IMR-90 (cell line): ENCODE data around the gene PRKCB. TPM values are rescaled to one million over a fixed set of nuclear protein-coding genes. Genes with fewer than 3 reads are reported as not detected.

Source experiments
- ATAC-seq: fragments of 200-7000 bp; cut with Tn5 transposase; 2 replicates; pipeline ENCODE4 v1.9.1; 2020; ENCODE audit warnings: low read depth, mild to moderate bottlenecking, moderate library complexity
- BruUV-seq: library from RNA; stranded (reverse); fragments of 400-500 nt; replicated peaks from 2 replicates; lab custom pipeline; 2021; lab: Mats Ljungman, UMichigan
- CTCF ChIA-PET: fragments of 300-600 bp; formaldehyde crosslinking; extraction: SDS; loops from one replicate; lab custom pipeline; 2021; ENCODE audit warnings: antibody characterized with exemption; lab: Yijun Ruan, JAX
- POLR2A ChIA-PET: fragments of 300-600 bp; sonication (Branson Sonifier 250); formaldehyde crosslinking; loops from one replicate; lab custom pipeline; 2022; ENCODE audit warnings: antibody characterized with exemption; ENCODE audit not compliant: unreplicated experiment; lab: Charles Lee
- DNase-seq: peaks from one replicate; pipeline ENCODE4 v3.0.0; 2013
- H2AFZ ChIP-seq: replicated peaks from 2 replicates; pipeline ENCODE3; 2013; ENCODE audit warnings: low read length, mild to moderate bottlenecking; ENCODE audit not compliant: poor library complexity
- H2AK5ac ChIP-seq: 2 replicates; pipeline ENCODE4 v1.6.1; 2013; ENCODE audit warnings: low read depth, low read length, inconsistent platforms
- H2AK9ac ChIP-seq: replicated peaks from 2 replicates; pipeline ENCODE3; 2013; ENCODE audit warnings: mild to moderate bottlenecking, low read depth, low read length, moderate library complexity; ENCODE audit not compliant: poor library complexity
- H2BK120ac ChIP-seq: 2 replicates; pipeline ENCODE4 v1.6.1; 2013; ENCODE audit warnings: low read depth, low read length, inconsistent platforms
- H2BK15ac ChIP-seq: 3 replicates; pipeline ENCODE4 v1.6.1; 2013; ENCODE audit warnings: low read depth, low read length, inconsistent platforms
- H2BK20ac ChIP-seq: 2 replicates; pipeline ENCODE4 v1.6.1; 2013; ENCODE audit warnings: low read depth, mild to moderate bottlenecking, inconsistent platforms, low read length, moderate library complexity
- H2BK5ac ChIP-seq: 2 replicates; pipeline ENCODE4 v1.6.1; 2013; ENCODE audit warnings: mild to moderate bottlenecking, low read depth, low read length, inconsistent platforms; ENCODE audit not compliant: poor library complexity, severe bottlenecking
- H3K14ac ChIP-seq: replicated peaks from 2 replicates; pipeline ENCODE4 v1.6.1; 2013; ENCODE audit warnings: low read depth, low read length, inconsistent platforms
- H3K18ac ChIP-seq: 2 replicates; pipeline ENCODE4 v1.6.1; 2013; ENCODE audit warnings: low read depth, low read length, control low read depth
- H3K23ac ChIP-seq: 2 replicates; pipeline ENCODE4 v1.6.1; 2013; ENCODE audit warnings: low read depth, low read length, inconsistent platforms
- H3K27ac ChIP-seq: 2 replicates; pipeline ENCODE4 v1.5.1; 2013; ENCODE audit warnings: mild to moderate bottlenecking, control low read depth, low read length; ENCODE audit not compliant: insufficient read depth
- H3K27me3 ChIP-seq: 2 replicates; pipeline ENCODE4 v1.6.1; 2013; ENCODE audit warnings: low read length; ENCODE audit not compliant: control insufficient read depth, insufficient read depth
- H3K36me3 ChIP-seq: 2 replicates; pipeline ENCODE4 v1.6.1; 2013; ENCODE audit warnings: low read length, mixed read lengths; ENCODE audit not compliant: control insufficient read depth, insufficient read depth
- H3K4ac ChIP-seq: 2 replicates; pipeline ENCODE4 v1.6.1; 2013; ENCODE audit warnings: low read depth, low read length, inconsistent platforms
- H3K4me1 ChIP-seq: 2 replicates; pipeline ENCODE4 v1.6.1; 2013; ENCODE audit warnings: low read length, mixed read lengths; ENCODE audit not compliant: control insufficient read depth, insufficient read depth
- H3K4me2 ChIP-seq: 2 replicates; pipeline ENCODE4 v1.6.1; 2013; ENCODE audit warnings: low read depth, mild to moderate bottlenecking, control low read depth, low read length, moderate library complexity
- H3K4me3 ChIP-seq: 2 replicates; pipeline ENCODE4 v1.5.1; 2013; ENCODE audit warnings: low read depth, mild to moderate bottlenecking, control low read depth, low read length, moderate library complexity; ENCODE audit not compliant: insufficient read depth
- H3K56ac ChIP-seq: 2 replicates; pipeline ENCODE4 v1.6.1; 2013; ENCODE audit warnings: low read length, inconsistent platforms; ENCODE audit not compliant: insufficient read depth; ENCODE audit errors: extremely low read depth
- H3K79me1 ChIP-seq, 2 experiments: 2 replicates each; pipeline ENCODE4 v1.6.1; 2013; ENCODE audit warnings: low read length in 2 of 2, inconsistent platforms in 1 of 2, low read depth in 1 of 2
- H3K9ac ChIP-seq: 2 replicates; pipeline ENCODE4 v1.6.1; 2013; ENCODE audit warnings: low read depth, low read length, control low read depth
- H3K9me1 ChIP-seq: 2 replicates; pipeline ENCODE4 v1.6.1; 2013; ENCODE audit warnings: low read length, inconsistent platforms; ENCODE audit not compliant: insufficient read depth
- H3K9me3 ChIP-seq: 2 replicates; pipeline ENCODE4 v1.6.1; 2013; ENCODE audit warnings: low read length; ENCODE audit not compliant: control insufficient read depth, insufficient read depth
- H4K20me1 ChIP-seq: 2 replicates; pipeline ENCODE4 v1.6.1; 2013; ENCODE audit warnings: low read length, inconsistent platforms; ENCODE audit not compliant: insufficient read depth
- H4K5ac ChIP-seq: 2 replicates; pipeline ENCODE4 v1.6.1; 2013; ENCODE audit warnings: mild to moderate bottlenecking, low read depth, low read length, control low read depth
- H4K8ac ChIP-seq, 2 experiments: 2 replicates each; pipeline ENCODE4 v1.6.1; 2013; ENCODE audit warnings: low read depth in 2 of 2, low read length in 2 of 2, control low read depth in 1 of 2, inconsistent platforms in 1 of 2
- H4K91ac ChIP-seq: 2 replicates; pipeline ENCODE4 v1.6.1; 2013; ENCODE audit warnings: low read depth, low read length, inconsistent platforms; ENCODE audit not compliant: insufficient read depth
- BHLHE40 ChIP-seq: fragments of 150-350 bp; IDR thresholded peaks from 2 replicates; pipeline ENCODE4 v1.6.1; 2016; ENCODE audit warnings: mild to moderate bottlenecking, low read depth, low read length
- CEBPB ChIP-seq: IDR thresholded peaks from 2 replicates; pipeline ENCODE4 v1.6.1; 2012; ENCODE audit warnings: low read depth, low read length, improper control_type of control experiment
- CHD1 ChIP-seq: IDR thresholded peaks from 2 replicates; pipeline ENCODE4 v1.6.1; 2012; ENCODE audit warnings: low read depth, low read length, improper control_type of control experiment
- CTCF ChIP-seq: conservative IDR thresholded peaks from 2 replicates; pipeline ENCODE4 v1.5.1; 2012; ENCODE audit warnings: mild to moderate bottlenecking, low read depth, low read length, improper control_type of control experiment
- FOS ChIP-seq: fragments of 150-350 bp; IDR thresholded peaks from 2 replicates; pipeline ENCODE4 v1.6.1; 2016; ENCODE audit warnings: low read depth, low read length
- POLR2A ChIP-seq: IDR thresholded peaks from 2 replicates; pipeline ENCODE4 v1.6.1; 2012; ENCODE audit warnings: mild to moderate bottlenecking, low read depth, low read length
- RCOR1 ChIP-seq: IDR thresholded peaks from 2 replicates; pipeline ENCODE4 v1.6.1; 2012; ENCODE audit warnings: mild to moderate bottlenecking, low read length, improper control_type of control experiment; ENCODE audit not compliant: insufficient replicate concordance
- SMC3 ChIP-seq: fragments of 150-350 bp; IDR thresholded peaks from 2 replicates; pipeline ENCODE4 v1.6.1; 2016; ENCODE audit warnings: low read depth, mild to moderate bottlenecking, antibody characterized with exemption, low read length, moderate library complexity
- USF2 ChIP-seq: fragments of 150-350 bp; IDR thresholded peaks from 2 replicates; pipeline ENCODE4 v1.6.1; 2017; ENCODE audit warnings: mild to moderate bottlenecking, antibody characterized with exemption, low read length, low read depth
- WGBS, 2 experiments: methylation state at CpG; one replicate each; pipeline versions ENCODE4 v1.1.5 to v1.1.7; 2013; ENCODE audit warnings: missing lambda C conversion rate in 2 of 2; ENCODE audit not compliant: insufficient read length in 1 of 2; ENCODE audit errors: extremely low coverage in 2 of 2; 5-methylcytosine and 5-hydroxymethylcytosine counted together
- dilution Hi-C: fragments of 300-500 bp; cut with HindIII; formaldehyde crosslinking; loops from one replicate; pipeline ENCODE4 v1.14.3; 2018; ENCODE audit warnings: low sequenced_read_pairs; ENCODE audit not compliant: unreplicated experiment
- in situ Hi-C: fragments of 300-500 bp; cut with MboI; formaldehyde crosslinking; loops from 3 replicates; pipeline ENCODE4 v1.14.3; 2019; ENCODE audit warnings: low sequenced_read_pairs, inconsistent platforms, mixed read lengths
- intact Hi-C: fragments of 100-400 bp; cut with micrococcal nuclease; formaldehyde crosslinking; loops from 2 replicates; pipeline ENCODE4 v1.10.0; 2022
- polyA plus RNA-seq, 3 experiments: library from polyadenylated mRNA; depleted of rRNA; stranded (reverse); fragments of >200 nt; gene quantifications; 2 replicates each; pipeline ENCODE4 v1.2.3, GENCODE V29; 2012; ENCODE audit warnings: low replicate concordance in 1 of 3
- total RNA-seq: library from RNA; depleted of rRNA; stranded (reverse); fragments of >200 nt; gene quantifications from 2 replicates; pipeline ENCODE4 v1.2.3, GENCODE V29; 2012

Gene PRKCB
- total and polyA plus RNA-seq, 2 of the 4 experiments (the other 2 are of a cell fraction), result under 0.01 TPM; not detected in 1

GRCh38 chr16:23786964-23787561 lies 48.7 kb upstream of the PRKCB start:
- no peaks in the 10 kb centered on the region for H4K20me1 ChIP-seq
- TF ChIP-seq CTCF, result no peak
- TF ChIP-seq SMC3, result no peak
- no peak for TF ChIP-seq POLR2A
- no peak for TF ChIP-seq RCOR1
- no peak for TF ChIP-seq FOS
- no peak for TF ChIP-seq CEBPB
- TF ChIP-seq CHD1, result no peak
- no peak for TF ChIP-seq USF2
- TF ChIP-seq BHLHE40, result no peak
- H3K4me2 ChIP-seq, result no peak overlapping the region
- no peak overlapping the region for H2BK15ac ChIP-seq
- DNase-seq, result no peak
- no peak overlapping the region for H2AK5ac ChIP-seq
- no peak overlapping the region for H3K4me3 ChIP-seq
- H3K18ac ChIP-seq, result no peak overlapping the region
- no peak overlapping the region for H3K27ac ChIP-seq
- CTCF ChIA-PET, result interaction anchor here (0.7 kb wide), 1 partner anchor 33 kb away, joined by 3 read pairs; no protein-coding TSS in a partner anchor
- no peak overlapping the region for H2BK120ac ChIP-seq
- H3K23ac ChIP-seq, result no peak overlapping the region
- H3K4me1 ChIP-seq, result no peaks in the 10 kb centered on the region
- no peak for ATAC-seq
- no CpG with 5 or more reads among the region's 6 CpGs for WGBS, 2 experiments
- H3K14ac ChIP-seq, result no peak overlapping the region
- no peaks in the 10 kb centered on the region for H3K9me3 ChIP-seq
- H3K9ac ChIP-seq, result no peak overlapping the region
- BruUV-seq, result no TSS peak
- no peaks in the 10 kb centered on the region for H3K9me1 ChIP-seq
- no peaks in the 10 kb centered on the region for H3K36me3 ChIP-seq
- no peak overlapping the region for H2BK20ac ChIP-seq
- H2BK5ac ChIP-seq, result no peak overlapping the region
- no peak overlapping the region for H3K56ac ChIP-seq
- no peaks in the 10 kb centered on the region for H3K79me1 ChIP-seq
- intact Hi-C loops, result no loop called here
- H3K4ac ChIP-seq, result no peak overlapping the region
- H4K5ac ChIP-seq, result no peak overlapping the region
- H4K91ac ChIP-seq, result no peak overlapping the region
- in situ Hi-C loops, result no loop called here
- H2AK9ac ChIP-seq, result no peak overlapping the region
- dilution Hi-C loops, result no loop called here
- H4K8ac ChIP-seq, result no peak overlapping the region
- no peaks in the 10 kb centered on the region for H3K27me3 ChIP-seq
- POLR2A ChIA-PET, result no interaction called here
- no peak overlapping the region for H2AFZ ChIP-seq
